PC-3 (cell line): Measurements from ENCODE around the gene YPEL2. TPM values are rescaled to one million over a fixed set of nuclear protein-coding genes. Genes with fewer than 3 reads are reported as not detected.

Experiments
- ATAC-seq: fragments of 200-7000 bp; cut with Tn5 transposase; 2 replicates; pipeline ENCODE4 v1.9.1; 2020; ENCODE audit warnings: mild to moderate bottlenecking, moderate library complexity
- BruUV-seq: library from RNA; stranded (reverse); fragments of 400-500 nt; replicated peaks from 2 replicates; lab custom pipeline; 2021; lab: Mats Ljungman, UMichigan
- CTCF ChIA-PET: fragments of 300-600 bp; sonication (Branson Sonifier 250); formaldehyde crosslinking; loops from one replicate; lab custom pipeline; 2022; ENCODE audit warnings: antibody characterized with exemption; lab: Charles Lee
- POLR2A ChIA-PET: fragments of 300-600 bp; sonication (Branson Sonifier 250); formaldehyde crosslinking; loops from one replicate; lab custom pipeline; 2022; ENCODE audit warnings: antibody characterized with exemption; ENCODE audit not compliant: unreplicated experiment; lab: Charles Lee
- DNase-seq: peaks from one replicate; pipeline ENCODE4 v3.0.0-alpha.2; 2015
- H2AFZ ChIP-seq: fragments of 300-600 bp; sonication (generic); 2 replicates; pipeline ENCODE4 v1.6.0; 2016; ENCODE audit warnings: antibody characterized with exemption, low read length
- H3F3A ChIP-seq: fragments of 300-600 bp; sonication (generic); one replicate; pipeline ENCODE4 v1.6.0; 2017; ENCODE audit warnings: antibody characterized with exemption, low read length, control low read depth, mild to moderate bottlenecking; ENCODE audit not compliant: unreplicated experiment
- H3K27ac ChIP-seq: fragments of 300-600 bp; sonication (generic); 2 replicates; pipeline ENCODE4 v1.5.1; 2016; ENCODE audit warnings: mild to moderate bottlenecking, low read length
- H3K27me3 ChIP-seq: fragments of 300-600 bp; sonication (generic); 2 replicates; pipeline ENCODE4 v1.6.1; 2016; ENCODE audit warnings: low read length, mixed read lengths
- H3K36me3 ChIP-seq: fragments of 300-600 bp; sonication (generic); 2 replicates; pipeline ENCODE4 v1.6.1; 2016; ENCODE audit warnings: low read depth, mixed run types, low read length, mixed read lengths
- H3K4me1 ChIP-seq: fragments of 300-600 bp; sonication (generic); 2 replicates; pipeline ENCODE4 v1.5.1; 2016; ENCODE audit warnings: low read length; ENCODE audit not compliant: insufficient read depth
- H3K4me2 ChIP-seq: fragments of 300-600 bp; sonication (generic); 2 replicates; pipeline ENCODE4 v1.6.0; 2016; ENCODE audit warnings: low read length
- H3K4me3 ChIP-seq: fragments of 300-600 bp; sonication (generic); 2 replicates; pipeline ENCODE4 v1.5.1; 2016; ENCODE audit warnings: mild to moderate bottlenecking, low read length, mixed read lengths
- H3K79me2 ChIP-seq: fragments of 300-600 bp; sonication (generic); 2 replicates; pipeline ENCODE4 v1.6.1; 2017; ENCODE audit warnings: low read length, mixed read lengths
- H3K9ac ChIP-seq: fragments of 300-600 bp; sonication (generic); 2 replicates; pipeline ENCODE4 v1.6.0; 2016; ENCODE audit warnings: mild to moderate bottlenecking, low read length
- H3K9me2 ChIP-seq: fragments of 300-600 bp; sonication (generic); replicated peaks from 2 replicates; pipeline ENCODE4 v1.6.1; 2016; ENCODE audit warnings: mixed run types, low read length, mixed read lengths
- H3K9me3 ChIP-seq: fragments of 300-600 bp; sonication (generic); 2 replicates; pipeline ENCODE4 v1.6.1; 2016; ENCODE audit warnings: low read length, mixed read lengths
- H4K20me1 ChIP-seq: fragments of 300-600 bp; sonication (generic); 2 replicates; pipeline ENCODE4 v1.6.1; 2016; ENCODE audit warnings: low read length, mixed read lengths
- EZH2 ChIP-seq: fragments of 300-600 bp; sonication (generic); IDR thresholded peaks from one replicate; pipeline ENCODE4 v1.6.1; 2017; ENCODE audit warnings: antibody characterized with exemption, mild to moderate bottlenecking, low read length; ENCODE audit not compliant: unreplicated experiment
- EZH2phosphoT487 ChIP-seq: fragments of 300-600 bp; sonication (generic); IDR thresholded peaks from 2 replicates; pipeline ENCODE4 v1.6.1; 2018; ENCODE audit warnings: mild to moderate bottlenecking, antibody characterized with exemption, low read length, borderline replicate concordance
- intact Hi-C: fragments of 100-400 bp; cut with micrococcal nuclease; formaldehyde crosslinking; loops from 2 replicates; pipeline ENCODE4 v1.9.0; 2023
- total RNA-seq: library from RNA; depleted of rRNA; stranded (reverse); fragments of >200 nt; gene quantifications from 2 replicates; pipeline ENCODE4 v1.2.3, GENCODE V29; 2014
- TF ChIP-seq, protein P1 (sequence below): fragments of 300-600 bp; sonication (generic); conservative IDR thresholded peaks from 2 replicates; pipeline ENCODE4 v1.5.1; 2017; ENCODE audit warnings: antibody characterized with exemption, low read depth, mild to moderate bottlenecking, low read length

Gene YPEL2
- total RNA-seq, 1 experiment from 2014 or later, result 0.47 TPM

DNA sequence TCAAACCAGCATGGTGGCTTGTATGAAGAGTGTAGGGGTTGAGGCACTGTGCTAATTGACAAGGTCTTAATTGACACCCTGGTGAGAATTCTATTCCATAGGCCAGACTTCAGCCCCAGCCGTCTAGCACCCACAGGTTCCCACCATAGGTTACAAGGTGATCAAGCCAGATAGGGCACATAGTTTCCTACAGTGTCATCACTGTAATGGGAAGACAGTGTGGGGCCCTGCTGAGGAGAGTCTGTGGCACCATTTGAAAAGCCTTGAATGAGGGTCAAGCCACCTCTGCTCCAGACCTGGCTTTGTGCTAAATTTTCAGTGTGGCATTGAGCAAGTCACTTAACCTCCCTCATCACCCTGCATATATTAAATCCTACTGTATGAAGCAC lies 36.2 kb downstream of the YPEL2 start:
- no peaks in the 10 kb centered on the region for H3K9me2 ChIP-seq
- no peaks in the 10 kb centered on the region for H4K20me1 ChIP-seq
- H3K9ac ChIP-seq, result peak overlapping the region; percentile 7; the same call in 1 of the 2 replicates
- TF ChIP-seq EZH2phosphoT487, result no peak
- TF ChIP-seq EZH2, result no peak
- TF ChIP-seq, protein P1, sequence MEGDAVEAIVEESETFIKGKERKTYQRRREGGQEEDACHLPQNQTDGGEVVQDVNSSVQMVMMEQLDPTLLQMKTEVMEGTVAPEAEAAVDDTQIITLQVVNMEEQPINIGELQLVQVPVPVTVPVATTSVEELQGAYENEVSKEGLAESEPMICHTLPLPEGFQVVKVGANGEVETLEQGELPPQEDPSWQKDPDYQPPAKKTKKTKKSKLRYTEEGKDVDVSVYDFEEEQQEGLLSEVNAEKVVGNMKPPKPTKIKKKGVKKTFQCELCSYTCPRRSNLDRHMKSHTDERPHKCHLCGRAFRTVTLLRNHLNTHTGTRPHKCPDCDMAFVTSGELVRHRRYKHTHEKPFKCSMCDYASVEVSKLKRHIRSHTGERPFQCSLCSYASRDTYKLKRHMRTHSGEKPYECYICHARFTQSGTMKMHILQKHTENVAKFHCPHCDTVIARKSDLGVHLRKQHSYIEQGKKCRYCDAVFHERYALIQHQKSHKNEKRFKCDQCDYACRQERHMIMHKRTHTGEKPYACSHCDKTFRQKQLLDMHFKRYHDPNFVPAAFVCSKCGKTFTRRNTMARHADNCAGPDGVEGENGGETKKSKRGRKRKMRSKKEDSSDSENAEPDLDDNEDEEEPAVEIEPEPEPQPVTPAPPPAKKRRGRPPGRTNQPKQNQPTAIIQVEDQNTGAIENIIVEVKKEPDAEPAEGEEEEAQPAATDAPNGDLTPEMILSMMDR, result no peak
- H3K79me2 ChIP-seq, result no peaks in the 10 kb centered on the region
- no peaks in the 10 kb centered on the region for H3K9me3 ChIP-seq
- H2AFZ ChIP-seq, result no peak overlapping the region
- ATAC-seq, result 0 out of 2 replicates have a peak, but pooled peaks have one; percentile 28
- H3K4me2 ChIP-seq, result peak overlapping the region; percentile 29
- H3K4me1 ChIP-seq, result peaks cover 42% of the 10 kb centered on the region
- peak overlapping the region; percentile 51 for H3K27ac ChIP-seq
- H3K4me3 ChIP-seq, result no peak overlapping the region
- no peaks in the 10 kb centered on the region for H3F3A ChIP-seq
- H3K36me3 ChIP-seq, result no peaks in the 10 kb centered on the region
- no TSS peak for BruUV-seq
- intact Hi-C loops, result no loop called here
- DNase-seq, result peak; percentile 54
- ChIA-PET CTCF (no interaction called here), POLR2A (no interaction called here)
- no peaks in the 10 kb centered on the region for H3K27me3 ChIP-seq

DNA sequence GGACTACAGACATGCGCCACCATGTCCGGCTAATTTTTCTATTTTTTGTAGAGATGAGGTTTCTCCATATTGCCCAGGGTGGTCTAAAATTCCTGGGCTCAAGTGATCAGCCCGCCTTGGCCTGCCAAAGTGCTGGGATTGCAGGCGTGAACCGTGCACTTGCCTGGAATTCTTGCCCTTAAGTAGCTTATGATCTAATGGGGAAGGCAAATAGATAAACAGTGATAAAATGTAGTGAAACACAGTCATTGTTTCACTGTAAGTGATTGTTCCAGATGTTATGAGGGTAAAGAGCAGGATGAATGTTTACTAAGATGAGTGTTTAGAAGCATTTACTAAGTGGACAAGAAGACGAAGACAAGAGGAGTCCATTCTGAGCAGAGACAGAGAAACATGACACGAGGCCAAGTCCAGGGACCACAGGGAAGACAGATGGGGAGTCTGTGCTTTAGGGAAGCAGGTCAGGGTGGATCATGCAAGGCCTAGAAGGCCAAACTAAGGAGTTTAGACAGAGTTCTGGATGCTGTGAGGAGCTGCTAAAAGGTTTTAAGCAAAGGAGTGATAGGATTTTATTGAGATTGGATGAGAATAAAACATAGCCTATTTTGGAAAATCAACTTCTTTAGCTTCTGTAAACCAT lies 36.9 kb downstream of the YPEL2 start:
- DNase-seq, result peak; percentile 51
- H3K4me1 ChIP-seq, result peaks cover 40% of the 10 kb centered on the region
- POLR2A ChIA-PET, result no interaction called here

More for the DNA sequence above, 36.9 kb downstream of the YPEL2 start:
- H2AFZ ChIP-seq, result no peak overlapping the region
- peak overlapping the region; percentile 51 for H3K27ac ChIP-seq
- CTCF ChIA-PET, result no interaction called here
- H3F3A ChIP-seq, result no peaks in the 10 kb centered on the region
- H4K20me1 ChIP-seq, result no peaks in the 10 kb centered on the region
- H3K27me3 ChIP-seq, result no peaks in the 10 kb centered on the region
- H3K9me3 ChIP-seq, result no peaks in the 10 kb centered on the region
- intact Hi-C loops, result no loop called here
- H3K4me3 ChIP-seq, result no peak overlapping the region
- peak overlapping the region; percentile 7; the same call in 1 of the 2 replicates for H3K9ac ChIP-seq
- H3K9me2 ChIP-seq, result no peaks in the 10 kb centered on the region
- H3K79me2 ChIP-seq, result no peaks in the 10 kb centered on the region
- H3K36me3 ChIP-seq, result no peaks in the 10 kb centered on the region
- peak; percentile 57 for ATAC-seq
- BruUV-seq, result no TSS peak
- TF ChIP-seq EZH2 (no peak), EZH2phosphoT487 (no peak)
- TF ChIP-seq, protein P1, result no peak
- H3K4me2 ChIP-seq, result peak overlapping the region; percentile 29; the same call in 1 of the 2 replicates
